Measurements from ENCODE around the gene CDC14A.
A peak's percentile ranks its signal among the peaks of the same experiment; 100 is the strongest.

Gene CDC14A

DNA sequence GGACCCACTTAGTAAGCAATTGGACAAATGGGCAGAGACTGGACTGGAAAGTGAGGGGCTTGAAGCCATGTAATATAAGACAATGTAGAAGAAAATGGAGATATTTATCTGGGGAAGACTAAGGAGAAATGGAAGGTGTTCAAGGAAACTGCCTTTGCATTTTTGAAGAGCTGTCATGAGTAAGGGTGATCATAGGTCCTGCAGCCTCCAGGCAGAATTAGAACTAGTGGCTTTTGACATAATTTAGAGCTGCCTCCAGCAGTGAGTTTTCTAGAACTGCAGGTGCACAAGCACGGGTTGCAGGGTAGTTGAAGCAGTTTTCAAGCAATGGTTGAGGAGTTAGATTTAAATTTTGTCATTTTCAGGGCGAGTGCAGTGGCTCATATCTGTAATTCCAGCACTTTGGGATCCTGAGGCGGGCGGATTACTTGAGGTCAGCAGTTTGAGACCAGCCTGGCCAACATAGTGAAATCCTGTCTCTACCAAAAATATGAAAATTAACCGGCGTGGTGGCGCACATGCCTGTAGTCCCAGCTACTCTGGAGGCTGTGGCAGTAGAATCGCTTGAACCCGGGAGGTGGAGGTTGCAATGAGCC, 3.7 kb upstream of the CDC14A start:
- no peaks in the 10 kb centered on the region for H3K9me3 ChIP-seq (ENCODE audit: control insufficient read depth in 2 of 2, low read length in 2 of 2)
- H3K27ac ChIP-seq (ENCODE audit: low read depth in 2 of 2, low read length in 2 of 2): peak overlapping the region; percentile 10 to 63

DNA sequence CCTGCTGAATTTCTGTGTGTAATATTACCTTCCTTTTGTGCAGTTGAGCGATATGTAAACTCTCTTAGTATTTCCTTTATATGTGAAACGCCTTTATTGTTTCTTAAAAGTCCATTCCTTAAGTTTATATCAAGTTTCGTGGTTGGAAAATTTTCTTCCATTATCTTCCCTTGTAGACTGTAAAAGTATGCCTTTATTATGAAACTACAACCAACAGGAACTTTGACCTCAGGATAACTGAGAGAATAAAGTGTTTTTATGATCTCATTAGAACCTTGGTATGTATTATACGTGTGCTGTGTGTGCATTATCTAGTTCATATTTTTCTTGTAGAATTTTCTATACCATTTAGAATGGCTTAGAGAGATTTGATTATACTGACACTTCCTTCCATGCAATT, 3.1 kb upstream of the CDC14A start:
- peak overlapping the region; percentile 38 to 61 for H3K4me3 ChIP-seq (ENCODE audit: low read length in 2 of 2)

More for the DNA sequence above, 3.7 kb upstream of the CDC14A start:
- Histone ChIP-seq H3K27me3 (ENCODE audit: control insufficient read depth in 2 of 2, insufficient read depth in 2 of 2, low read length in 2 of 2) (no peaks in the 10 kb centered on the region), H3K9ac (ENCODE audit: low read depth in 1 of 2, low read length in 2 of 2) (no peak overlapping the region), H3K4me3 (ENCODE audit: low read length in 2 of 2) (peak overlapping the region; percentile 38 to 61), H3K4me1 (ENCODE audit: control insufficient read depth in 2 of 2, insufficient read depth in 2 of 2, low read length in 2 of 2) (peaks cover 6 to 16% of the 10 kb centered on the region in 2 donors), H3K36me3 (ENCODE audit: control insufficient read depth in 2 of 2, insufficient read depth in 2 of 2, low read length in 2 of 2) (no peaks in the 10 kb centered on the region)

DNA sequence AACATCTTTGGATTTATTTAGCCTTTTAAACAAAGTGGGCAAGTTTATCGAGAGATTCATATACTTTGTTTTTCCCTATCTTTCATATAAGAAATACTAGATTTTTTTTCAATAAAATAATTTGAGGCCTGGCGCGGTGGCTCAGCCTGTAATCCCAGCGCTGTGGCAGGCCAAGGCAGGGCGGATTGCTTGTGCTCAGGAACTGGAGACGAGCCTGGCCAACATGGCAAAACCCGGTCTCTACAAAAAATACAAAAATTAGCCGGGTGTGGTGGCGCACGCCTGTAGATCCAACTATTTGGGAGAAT, 1.6 kb upstream of the CDC14A start:
- Histone ChIP-seq H3K36me3 (ENCODE audit: control insufficient read depth in 2 of 2, insufficient read depth in 2 of 2, low read length in 2 of 2) (no peaks in the 10 kb centered on the region), H3K4me3 (ENCODE audit: low read length in 2 of 2) (peak overlapping the region; percentile 93 to 97), H3K9me3 (ENCODE audit: control insufficient read depth in 2 of 2, low read length in 2 of 2) (no peaks in the 10 kb centered on the region), H3K4me1 (ENCODE audit: control insufficient read depth in 2 of 2, insufficient read depth in 2 of 2, low read length in 2 of 2) (peaks cover 14 to 20% of the 10 kb centered on the region in 2 donors), H3K27me3 (ENCODE audit: control insufficient read depth in 2 of 2, insufficient read depth in 2 of 2, low read length in 2 of 2) (no peaks in the 10 kb centered on the region), H3K9ac (ENCODE audit: low read depth in 1 of 2, low read length in 2 of 2) (peak overlapping the region; percentile 84 to 92), H3K27ac (ENCODE audit: low read depth in 2 of 2, low read length in 2 of 2) (peak overlapping the region; percentile 93)

More for the DNA sequence above, 3.1 kb upstream of the CDC14A start:
- H3K27me3 ChIP-seq (ENCODE audit: control insufficient read depth in 2 of 2, insufficient read depth in 2 of 2, low read length in 2 of 2): no peaks in the 10 kb centered on the region
- H3K9ac ChIP-seq (ENCODE audit: low read depth in 1 of 2, low read length in 2 of 2): no peak overlapping the region
- H3K9me3 ChIP-seq (ENCODE audit: control insufficient read depth in 2 of 2, low read length in 2 of 2): no peaks in the 10 kb centered on the region
- peaks cover 11 to 16% of the 10 kb centered on the region in 2 donors for H3K4me1 ChIP-seq (ENCODE audit: control insufficient read depth in 2 of 2, insufficient read depth in 2 of 2, low read length in 2 of 2)
- H3K27ac ChIP-seq (ENCODE audit: low read depth in 2 of 2, low read length in 2 of 2): peak overlapping the region; percentile 13 to 63
- no peaks in the 10 kb centered on the region for H3K36me3 ChIP-seq (ENCODE audit: control insufficient read depth in 2 of 2, insufficient read depth in 2 of 2, low read length in 2 of 2)

DNA sequence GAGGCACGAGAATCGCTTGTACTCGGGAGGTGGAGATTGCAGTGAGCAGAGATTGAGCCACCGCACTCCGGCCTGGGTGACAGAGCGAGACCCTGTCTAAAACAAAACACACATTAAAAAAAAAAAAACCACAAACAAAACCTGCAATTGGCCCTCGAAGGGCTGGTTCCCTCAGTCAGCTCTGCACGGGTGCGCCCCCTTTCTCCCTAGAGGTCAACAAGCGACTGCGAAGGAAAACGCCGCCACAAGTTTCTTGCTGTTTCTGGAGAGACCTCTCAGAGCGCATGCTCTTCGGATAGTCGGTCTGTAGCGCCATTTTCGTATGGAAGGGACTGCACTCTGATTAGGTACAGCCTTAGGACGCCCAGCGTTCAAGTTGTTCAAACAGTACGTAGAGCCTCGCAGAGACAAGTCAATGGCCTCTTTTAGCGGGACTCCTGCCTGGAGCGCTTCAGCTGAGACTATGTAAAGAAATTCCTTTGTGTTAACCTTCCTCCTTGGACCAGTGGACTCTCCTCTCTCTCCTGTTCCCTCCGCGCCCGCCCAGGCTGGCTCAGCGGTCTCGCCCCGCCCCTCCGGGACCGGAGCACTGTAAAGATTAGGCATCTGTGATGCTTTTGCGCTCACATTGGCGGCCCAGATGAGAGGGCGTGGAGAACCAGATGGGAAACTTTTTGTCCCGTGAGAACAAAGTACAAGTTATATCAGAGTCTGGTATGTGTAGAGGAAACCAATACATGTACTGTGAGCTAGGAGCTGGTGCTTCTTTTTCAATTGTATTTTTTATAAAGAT, 1.0 kb upstream of the CDC14A start:
- peak overlapping the region; percentile 93 to 97 for H3K4me3 ChIP-seq (ENCODE audit: low read length in 2 of 2)
- peak overlapping the region; percentile 84 to 92 for H3K9ac ChIP-seq (ENCODE audit: low read depth in 1 of 2, low read length in 2 of 2)
- H3K36me3 ChIP-seq (ENCODE audit: control insufficient read depth in 2 of 2, insufficient read depth in 2 of 2, low read length in 2 of 2): peaks cover 0 to 3% of the 10 kb centered on the region in 2 donors
- H3K27ac ChIP-seq (ENCODE audit: low read depth in 2 of 2, low read length in 2 of 2): peak overlapping the region; percentile 93
- H3K27me3 ChIP-seq (ENCODE audit: control insufficient read depth in 2 of 2, insufficient read depth in 2 of 2, low read length in 2 of 2): no peaks in the 10 kb centered on the region
- H3K4me1 ChIP-seq (ENCODE audit: control insufficient read depth in 2 of 2, insufficient read depth in 2 of 2, low read length in 2 of 2): peaks cover 14 to 20% of the 10 kb centered on the region in 2 donors
- no peaks in the 10 kb centered on the region for H3K9me3 ChIP-seq (ENCODE audit: control insufficient read depth in 2 of 2, low read length in 2 of 2)

DNA sequence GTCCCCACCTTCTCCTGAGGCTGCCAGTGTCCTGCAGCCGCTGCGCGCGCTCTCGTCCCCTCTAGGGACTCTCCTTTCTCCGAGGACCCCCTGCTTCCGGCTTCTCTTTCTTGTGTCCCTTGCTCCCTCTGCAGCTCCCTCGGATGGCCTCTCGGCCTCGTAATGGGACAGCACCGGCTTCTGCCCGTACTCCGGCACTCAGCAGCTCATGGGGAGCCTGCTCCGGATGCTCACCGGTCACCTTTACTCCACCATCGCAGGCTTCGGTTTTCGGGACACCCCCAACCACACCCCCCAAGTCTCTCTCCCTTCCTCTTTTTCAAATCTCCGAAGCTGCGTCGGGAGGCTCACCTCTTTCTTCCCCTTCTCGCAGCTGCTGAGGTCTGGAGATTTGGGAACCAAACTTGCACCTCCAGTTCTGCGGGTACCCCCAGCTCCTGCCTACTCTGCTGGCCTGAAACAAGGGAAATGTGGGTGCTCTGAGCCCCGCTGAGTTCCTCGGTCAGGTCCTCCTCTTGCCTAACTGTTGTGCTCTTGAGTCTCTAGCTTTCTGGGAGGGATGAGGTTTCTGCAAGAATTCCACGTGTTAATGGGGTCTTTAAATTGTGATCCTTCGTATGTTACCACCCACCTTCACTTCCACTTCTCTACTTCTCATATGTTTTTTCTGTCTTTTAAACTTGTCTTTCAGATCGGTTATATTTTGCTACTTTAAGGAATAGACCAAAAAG, 930 bp downstream of the CDC14A start:
- Histone ChIP-seq H3K27me3 (ENCODE audit: control insufficient read depth in 2 of 2, insufficient read depth in 2 of 2, low read length in 2 of 2) (no peaks in the 10 kb centered on the region), H3K4me3 (ENCODE audit: low read length in 2 of 2) (peak overlapping the region; percentile 93 to 97), H3K27ac (ENCODE audit: low read depth in 2 of 2, low read length in 2 of 2) (peak overlapping the region; percentile 93), H3K36me3 (ENCODE audit: control insufficient read depth in 2 of 2, insufficient read depth in 2 of 2, low read length in 2 of 2) (peaks cover 0 to 3% of the 10 kb centered on the region in 2 donors), H3K9me3 (ENCODE audit: control insufficient read depth in 2 of 2, low read length in 2 of 2) (no peaks in the 10 kb centered on the region), H3K9ac (ENCODE audit: low read depth in 1 of 2, low read length in 2 of 2) (peak overlapping the region; percentile 87 to 92), H3K4me1 (ENCODE audit: control insufficient read depth in 2 of 2, insufficient read depth in 2 of 2, low read length in 2 of 2) (peaks cover 17 to 20% of the 10 kb centered on the region in 2 donors)

DNA sequence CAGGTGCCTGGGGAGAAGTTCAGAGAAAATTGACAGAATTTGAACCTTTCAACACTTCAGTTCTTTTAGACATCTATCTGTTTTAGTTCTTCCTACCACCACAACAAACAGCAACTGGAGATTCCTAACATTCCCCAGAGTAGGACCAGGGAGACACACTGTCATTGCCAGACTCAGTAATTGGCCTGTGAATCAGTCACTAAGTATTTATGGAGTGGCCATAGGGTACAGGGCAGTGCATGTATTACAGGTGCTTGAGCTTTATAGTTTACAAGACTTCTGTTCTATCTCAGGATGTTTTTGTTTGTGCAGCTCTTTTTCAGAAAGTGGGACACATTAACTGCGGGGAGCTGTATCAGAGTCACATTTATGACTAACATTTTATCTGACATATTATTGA, 1.7 kb downstream of the CDC14A start:
- H3K27me3 ChIP-seq (ENCODE audit: control insufficient read depth in 2 of 2, insufficient read depth in 2 of 2, low read length in 2 of 2): no peaks in the 10 kb centered on the region
- H3K4me1 ChIP-seq (ENCODE audit: control insufficient read depth in 2 of 2, insufficient read depth in 2 of 2, low read length in 2 of 2): peaks cover 13 to 20% of the 10 kb centered on the region in 2 donors
- H3K36me3 ChIP-seq (ENCODE audit: control insufficient read depth in 2 of 2, insufficient read depth in 2 of 2, low read length in 2 of 2): peaks cover 0 to 3% of the 10 kb centered on the region in 2 donors
- H3K27ac ChIP-seq (ENCODE audit: low read depth in 2 of 2, low read length in 2 of 2): peak overlapping the region in 1 of 2 donors; percentile 26
- no peaks in the 10 kb centered on the region for H3K9me3 ChIP-seq (ENCODE audit: control insufficient read depth in 2 of 2, low read length in 2 of 2)
- H3K9ac ChIP-seq (ENCODE audit: low read depth in 1 of 2, low read length in 2 of 2): peak overlapping the region; percentile 87 to 92
- H3K4me3 ChIP-seq (ENCODE audit: low read length in 2 of 2): peak overlapping the region; percentile 93 to 97

DNA sequence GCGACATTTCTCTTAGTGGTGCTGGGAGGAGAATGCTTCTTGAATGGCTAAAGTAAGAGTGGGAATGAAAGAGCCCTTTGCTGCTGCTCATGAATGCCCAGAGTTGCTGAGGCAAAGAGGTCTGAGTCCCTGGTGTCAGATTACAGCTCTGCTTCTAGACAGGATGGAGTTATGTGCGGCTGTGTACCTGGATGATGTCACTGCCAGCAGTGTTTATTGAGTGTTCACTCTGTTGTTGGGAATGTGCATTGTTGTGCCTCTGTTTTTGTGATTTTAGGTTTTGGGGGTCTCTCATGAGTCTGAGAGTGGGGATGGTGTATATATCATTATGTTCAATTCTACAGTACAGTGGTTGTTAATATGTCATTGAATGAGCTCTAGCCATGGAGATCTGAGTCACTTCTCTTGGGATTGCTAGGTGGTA, 2.7 kb downstream of the CDC14A start:
- Histone ChIP-seq H3K4me1 (ENCODE audit: control insufficient read depth in 2 of 2, insufficient read depth in 2 of 2, low read length in 2 of 2) (peaks cover 6 to 27% of the 10 kb centered on the region in 2 donors), H3K4me3 (ENCODE audit: low read length in 2 of 2) (peak overlapping the region in 1 of 2 donors; percentile 93), H3K36me3 (ENCODE audit: control insufficient read depth in 2 of 2, insufficient read depth in 2 of 2, low read length in 2 of 2) (peaks cover 0 to 3% of the 10 kb centered on the region in 2 donors), H3K9me3 (ENCODE audit: control insufficient read depth in 2 of 2, low read length in 2 of 2) (no peaks in the 10 kb centered on the region), H3K27ac (ENCODE audit: low read depth in 2 of 2, low read length in 2 of 2) (no peak overlapping the region), H3K27me3 (ENCODE audit: control insufficient read depth in 2 of 2, insufficient read depth in 2 of 2, low read length in 2 of 2) (no peaks in the 10 kb centered on the region), H3K9ac (ENCODE audit: low read depth in 1 of 2, low read length in 2 of 2) (no peak overlapping the region)

DNA sequence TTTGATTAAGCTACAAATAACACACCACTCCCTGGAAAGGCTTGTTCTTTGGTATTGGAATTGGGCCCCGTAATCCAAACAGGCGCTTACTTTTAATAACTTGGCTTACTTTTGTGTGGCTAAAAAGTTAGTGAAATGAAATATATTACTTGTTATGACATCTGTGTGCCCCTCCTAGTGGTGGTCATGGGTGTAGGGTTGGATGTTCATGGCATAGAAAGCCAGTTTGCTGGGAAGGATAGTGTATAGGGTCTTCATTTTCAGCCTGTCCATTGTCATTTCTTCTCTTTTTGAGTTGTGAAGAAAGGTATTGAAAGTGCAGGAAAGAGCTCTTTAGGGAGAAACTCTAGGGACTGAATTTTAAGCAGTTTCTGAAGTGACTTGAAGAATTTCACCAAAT, 5.9 kb downstream of the CDC14A start:
- no peak overlapping the region for H3K9ac ChIP-seq (ENCODE audit: low read depth in 1 of 2, low read length in 2 of 2)
- no peaks in the 10 kb centered on the region for H3K9me3 ChIP-seq (ENCODE audit: control insufficient read depth in 2 of 2, low read length in 2 of 2)
- peaks cover 0 to 3% of the 10 kb centered on the region in 2 donors for H3K36me3 ChIP-seq (ENCODE audit: control insufficient read depth in 2 of 2, insufficient read depth in 2 of 2, low read length in 2 of 2)
- H3K27me3 ChIP-seq (ENCODE audit: control insufficient read depth in 2 of 2, insufficient read depth in 2 of 2, low read length in 2 of 2): no peaks in the 10 kb centered on the region
- H3K27ac ChIP-seq (ENCODE audit: low read depth in 2 of 2, low read length in 2 of 2): no peak overlapping the region
- H3K4me1 ChIP-seq (ENCODE audit: control insufficient read depth in 2 of 2, insufficient read depth in 2 of 2, low read length in 2 of 2): peaks cover 6 to 29% of the 10 kb centered on the region in 2 donors
- no peak overlapping the region for H3K4me3 ChIP-seq (ENCODE audit: low read length in 2 of 2)

DNA sequence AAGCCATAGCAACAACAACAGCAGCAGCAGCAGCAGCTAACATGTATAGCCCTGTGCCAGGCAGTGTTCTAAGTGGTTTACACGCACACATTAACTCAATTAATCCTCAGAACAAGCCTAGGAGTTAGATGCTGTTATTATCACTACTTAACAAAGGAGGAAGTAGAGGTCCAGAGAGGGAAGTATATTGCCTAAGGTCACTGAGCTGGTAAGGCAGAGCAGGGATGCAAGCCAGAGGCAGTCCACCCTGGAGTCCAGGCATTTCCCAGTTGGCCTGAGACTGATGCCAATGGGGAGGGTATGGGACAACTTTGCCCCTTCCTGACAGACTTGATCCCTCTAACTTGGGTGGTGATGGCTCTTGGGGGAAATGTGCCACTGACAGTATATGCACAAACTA, 6.8 kb downstream of the CDC14A start:
- no peaks in the 10 kb centered on the region for H3K9me3 ChIP-seq (ENCODE audit: control insufficient read depth in 2 of 2, low read length in 2 of 2)
- H3K27ac ChIP-seq (ENCODE audit: low read depth in 2 of 2, low read length in 2 of 2): no peak overlapping the region
- H3K36me3 ChIP-seq (ENCODE audit: control insufficient read depth in 2 of 2, insufficient read depth in 2 of 2, low read length in 2 of 2): peaks cover 0 to 3% of the 10 kb centered on the region in 2 donors
- no peaks in the 10 kb centered on the region for H3K27me3 ChIP-seq (ENCODE audit: control insufficient read depth in 2 of 2, insufficient read depth in 2 of 2, low read length in 2 of 2)
- no peak overlapping the region for H3K4me3 ChIP-seq (ENCODE audit: low read length in 2 of 2)
- H3K4me1 ChIP-seq (ENCODE audit: control insufficient read depth in 2 of 2, insufficient read depth in 2 of 2, low read length in 2 of 2): peaks cover 4 to 20% of the 10 kb centered on the region in 2 donors
- no peak overlapping the region for H3K9ac ChIP-seq (ENCODE audit: low read depth in 1 of 2, low read length in 2 of 2)

Data from mucosa of rectum (tissue), 2 donors.